Measurements from ENCODE around the gene LRP8. TPM values are rescaled to one million over a fixed set of nuclear protein-coding genes. Genes with fewer than 3 reads are reported as not detected.

Gene LRP8
- total and polyA plus RNA-seq, 8 donors = 6.8 to 36.6 (median 9.3) TPM

- DNase-seq = no peak
- intact Hi-C loops (cut with DNase I) = no loop called here
- no peak overlapping the region for H3K27ac ChIP-seq
These were observed 70.3 kb downstream of the LRP8 start for GRCh38 chr1:53257454-53258081.

GRCh38 chr1:53256511-53257453 lies 71.1 kb downstream of the LRP8 start:
- intact Hi-C loops (cut with DNase I) = no loop called here
- peaks cover 0 to 77% of the 10 kb centered on the region in 2 donors for H3K36me3 ChIP-seq
- no peaks in the 10 kb centered on the region for H3K9me3 ChIP-seq
- no peaks in the 10 kb centered on the region for H3K27me3 ChIP-seq
- H3K4me1 ChIP-seq = no peaks in the 10 kb centered on the region
- no peak overlapping the region for H3K4me3 ChIP-seq
- DNase-seq (no peak), ATAC-seq (no peak)
- H3K27ac ChIP-seq = no peak overlapping the region
- no peak for TF ChIP-seq CTCF (IDR thresholded peaks at IDR 0.05)

More at GRCh38 chr1:53257454-53258081, 70.3 kb downstream of the LRP8 start:
- no peak for TF ChIP-seq CTCF (IDR thresholded peaks at IDR 0.05)
- H3K27me3 ChIP-seq = no peaks in the 10 kb centered on the region
- peaks cover 0 to 78% of the 10 kb centered on the region in 2 donors for H3K36me3 ChIP-seq
- H3K9me3 ChIP-seq = no peaks in the 10 kb centered on the region
- no peak overlapping the region for H3K4me3 ChIP-seq
- no peaks in the 10 kb centered on the region for H3K4me1 ChIP-seq
- peak; percentile 26 for ATAC-seq

GRCh38 chr1:53255031-53255430 lies 72.8 kb downstream of the LRP8 start:
- Histone ChIP-seq H3K9me3 (no peaks in the 10 kb centered on the region), H3K27me3 (no peaks in the 10 kb centered on the region), H3K4me1 (no peaks in the 10 kb centered on the region), H3K4me3 (no peak overlapping the region), H3K27ac (no peak overlapping the region), H3K36me3 (peaks cover 0 to 68% of the 10 kb centered on the region in 2 donors)
- no peak for TF ChIP-seq CTCF (IDR thresholded peaks at IDR 0.05)
- ATAC-seq = no peak
- intact Hi-C loops (cut with DNase I) = no loop called here
- no peak for DNase-seq

- no peaks in the 10 kb centered on the region for H3K27me3 ChIP-seq
- H3K4me1 ChIP-seq = no peaks in the 10 kb centered on the region
- no peak overlapping the region for H3K27ac ChIP-seq
- intact Hi-C loops (cut with DNase I) = no loop called here
- TF ChIP-seq CTCF (IDR thresholded peaks at IDR 0.05) = no peak
- H3K4me3 ChIP-seq = no peak overlapping the region
- ATAC-seq (no peak), DNase-seq (no peak)
- H3K36me3 ChIP-seq = peaks cover 0 to 67% of the 10 kb centered on the region in 2 donors
- H3K9me3 ChIP-seq = no peaks in the 10 kb centered on the region
These were observed 73.7 kb downstream of the LRP8 start for GRCh38 chr1:53254011-53254640.

- H3K4me3 ChIP-seq = no peak overlapping the region
- no peak for DNase-seq
- H3K9me3 ChIP-seq = no peaks in the 10 kb centered on the region
- no peak for TF ChIP-seq CTCF (IDR thresholded peaks at IDR 0.05)
- peaks cover 0 to 65% of the 10 kb centered on the region in 2 donors for H3K36me3 ChIP-seq
- intact Hi-C loops (cut with DNase I) = no loop called here
- H3K4me1 ChIP-seq = no peaks in the 10 kb centered on the region
- no peak for ATAC-seq
- H3K27ac ChIP-seq = no peak overlapping the region
- no peaks in the 10 kb centered on the region for H3K27me3 ChIP-seq
These were observed 77.5 kb downstream of the LRP8 start for GRCh38 chr1:53250325-53250724.
